ENCODE measurements around the gene WNT5A.

GRCh38 chr3:55427739-55428138, 59.4 kb downstream of the WNT5A start:
- no peak for TF ChIP-seq POLR2A (IDR thresholded peaks at IDR 0.05)
- TF ChIP-seq CTCF (IDR thresholded peaks at IDR 0.05) = no peak

Data from uterus (tissue), 2 donors.